Hippocampal formation (tissue), 2 donors: ENCODE results near the gene SLC2A4.

Source experiments
- DNase-seq, 2 donors: peaks; one replicate each; lab custom pipeline; 2025; lab: John Stamatoyannopoulos, UW

Gene SLC2A4

DNA sequence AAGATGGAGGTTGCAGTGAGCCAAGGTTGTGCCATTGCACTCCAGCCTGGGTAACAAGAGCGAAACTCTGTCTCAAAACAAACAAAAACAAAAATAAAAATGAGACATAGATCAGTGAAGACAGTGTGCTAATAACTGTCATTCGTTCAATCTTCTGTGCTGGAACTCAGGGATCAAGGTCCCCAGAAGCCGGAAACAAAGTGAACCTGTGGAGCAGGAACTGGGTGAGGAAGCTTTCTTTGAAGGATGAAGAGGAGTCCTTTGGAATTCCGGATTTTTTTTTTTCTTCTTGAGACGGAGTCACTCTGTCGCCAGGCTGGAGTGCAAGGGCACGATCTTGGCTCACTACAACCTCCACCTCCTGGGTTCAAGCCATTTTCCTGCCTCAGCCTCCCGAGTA, 2.1 kb upstream of the SLC2A4 start:
- no peak for DNase-seq

DNA sequence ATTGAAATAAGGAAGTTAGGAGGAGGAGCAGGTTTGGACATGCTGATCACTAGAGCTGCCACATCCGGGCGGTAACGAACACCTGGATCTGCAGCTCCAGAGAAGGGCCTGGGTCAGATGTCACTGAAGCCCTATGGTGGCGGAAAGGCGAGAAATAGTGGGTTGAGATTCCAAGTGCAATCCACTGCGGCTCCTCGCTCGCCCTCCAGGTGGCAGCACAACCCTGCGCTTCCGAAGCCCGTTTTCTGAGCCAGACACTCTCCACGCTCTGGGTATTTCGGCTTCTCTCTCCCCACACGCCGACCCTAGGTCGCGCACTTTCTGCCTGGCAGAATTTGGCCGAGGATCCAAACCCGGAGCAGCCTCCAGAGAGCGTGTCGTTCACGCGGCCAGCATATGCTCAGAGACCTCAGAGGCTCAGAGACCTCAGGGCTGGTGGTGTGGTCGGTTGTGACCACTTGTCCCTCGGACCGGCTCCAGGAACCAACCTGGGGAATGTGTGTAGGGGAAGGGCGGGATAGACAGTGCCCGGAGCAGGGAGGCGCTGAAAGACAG, 922 bp upstream of the SLC2A4 start:
- peak; percentile 58 to 66 for DNase-seq

DNA sequence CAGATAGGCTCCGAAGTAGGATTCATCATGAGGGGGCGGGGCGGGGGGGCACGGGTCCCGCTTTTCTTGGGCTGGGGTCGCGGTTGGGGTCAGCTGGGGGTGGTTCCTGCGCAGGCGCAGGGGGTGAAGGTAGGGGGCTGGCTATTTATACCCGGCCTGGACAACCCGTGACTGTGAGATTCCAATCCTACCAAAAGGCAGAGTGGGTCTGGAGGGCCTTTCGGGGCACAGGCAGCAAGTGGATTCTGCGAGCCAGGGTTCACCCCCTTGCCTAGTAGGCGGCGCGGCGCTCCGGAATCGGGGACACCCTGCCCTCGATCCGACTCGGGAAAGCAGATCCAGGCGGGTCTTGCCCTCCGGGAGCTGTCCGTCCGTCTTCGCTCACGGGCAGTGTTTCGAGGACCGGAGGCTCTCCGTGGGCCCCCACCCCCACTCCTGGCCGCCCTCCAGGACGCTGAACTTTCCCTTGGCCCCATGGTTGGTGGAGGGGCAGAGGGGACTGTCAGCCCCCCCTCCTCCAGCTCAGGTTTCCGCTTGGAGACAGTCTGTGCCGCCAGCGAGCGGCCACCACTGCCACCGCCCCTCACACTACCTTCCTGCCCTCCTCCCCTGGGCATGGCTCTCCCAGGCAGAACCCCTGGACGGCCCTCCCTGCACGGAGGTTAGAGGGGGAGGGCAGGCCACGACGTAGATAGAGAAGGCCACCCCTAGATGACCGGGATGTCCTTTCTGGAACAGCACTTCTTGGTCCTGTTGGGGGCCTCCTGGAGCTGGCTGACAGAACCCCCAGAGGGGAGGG, 634 bp downstream of the SLC2A4 start:
- no peak for DNase-seq

DNA sequence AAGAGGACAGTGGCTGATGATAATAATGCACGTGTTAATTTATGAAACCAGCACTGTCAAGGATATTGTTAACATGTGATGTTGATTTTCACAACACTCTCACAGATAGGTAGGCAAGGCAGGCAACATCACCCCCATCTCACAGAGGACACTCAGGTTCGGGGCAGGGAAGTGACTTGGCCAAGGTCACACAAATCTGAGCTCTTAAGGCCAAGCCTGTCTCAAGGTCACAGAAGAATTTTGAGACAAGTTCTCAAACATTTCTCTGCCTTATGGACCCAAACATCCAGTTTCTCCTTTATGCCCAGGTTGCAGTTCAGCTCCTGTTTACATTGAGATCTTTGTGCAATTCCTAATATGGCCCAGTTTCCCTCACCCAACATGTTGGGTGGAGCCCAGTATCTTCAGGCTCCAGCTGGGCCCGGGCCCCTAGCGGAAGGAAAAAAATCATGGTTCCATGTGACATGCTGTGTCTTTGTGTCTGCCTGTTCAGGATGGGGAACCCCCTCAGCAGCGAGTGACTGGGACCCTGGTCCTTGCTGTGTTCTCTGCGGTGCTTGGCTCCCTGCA, 1.3 kb downstream of the SLC2A4 start:
- no peak for DNase-seq

DNA sequence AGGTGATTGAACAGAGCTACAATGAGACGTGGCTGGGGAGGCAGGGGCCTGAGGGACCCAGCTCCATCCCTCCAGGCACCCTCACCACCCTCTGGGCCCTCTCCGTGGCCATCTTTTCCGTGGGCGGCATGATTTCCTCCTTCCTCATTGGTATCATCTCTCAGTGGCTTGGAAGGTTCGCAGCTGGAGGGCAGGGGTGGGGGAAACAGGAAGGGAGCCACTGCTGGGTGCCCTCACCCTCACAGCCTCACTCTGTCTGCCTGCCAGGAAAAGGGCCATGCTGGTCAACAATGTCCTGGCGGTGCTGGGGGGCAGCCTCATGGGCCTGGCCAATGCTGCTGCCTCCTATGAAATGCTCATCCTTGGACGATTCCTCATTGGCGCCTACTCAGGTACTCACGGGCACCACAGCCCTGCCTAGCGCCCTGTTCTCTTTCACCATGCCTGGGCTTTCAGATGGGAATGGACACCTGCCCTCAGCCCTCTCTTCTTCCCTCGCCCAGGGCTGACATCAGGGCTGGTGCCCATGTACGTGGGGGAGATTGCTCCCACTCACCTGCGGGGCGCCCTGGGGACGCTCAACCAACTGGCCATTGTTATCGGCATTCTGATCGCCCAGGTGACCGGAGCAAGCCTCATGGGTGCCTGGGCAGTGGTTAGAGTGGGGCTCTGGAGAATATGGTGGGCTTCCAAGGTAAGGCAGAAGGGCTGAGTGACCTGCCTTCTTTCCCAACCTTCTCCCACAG, 2.1 kb downstream of the SLC2A4 start:
- DNase-seq, result no peak

DNA sequence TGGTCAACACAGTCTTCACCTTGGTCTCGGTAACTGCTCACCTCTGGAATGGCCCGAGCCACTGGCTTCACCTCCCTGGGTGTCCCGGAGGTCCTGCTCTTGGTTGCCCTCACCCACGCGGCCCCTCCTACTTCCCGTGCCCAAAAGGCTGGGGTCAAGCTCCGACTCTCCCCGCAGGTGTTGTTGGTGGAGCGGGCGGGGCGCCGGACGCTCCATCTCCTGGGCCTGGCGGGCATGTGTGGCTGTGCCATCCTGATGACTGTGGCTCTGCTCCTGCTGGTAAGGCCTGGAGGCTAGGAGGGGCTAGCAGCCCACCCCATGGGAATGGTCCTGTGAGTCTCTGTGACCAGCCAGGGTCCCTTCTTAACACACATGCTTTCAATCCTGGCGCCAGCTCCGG, 3.4 kb downstream of the SLC2A4 start:
- DNase-seq, result no peak

DNA sequence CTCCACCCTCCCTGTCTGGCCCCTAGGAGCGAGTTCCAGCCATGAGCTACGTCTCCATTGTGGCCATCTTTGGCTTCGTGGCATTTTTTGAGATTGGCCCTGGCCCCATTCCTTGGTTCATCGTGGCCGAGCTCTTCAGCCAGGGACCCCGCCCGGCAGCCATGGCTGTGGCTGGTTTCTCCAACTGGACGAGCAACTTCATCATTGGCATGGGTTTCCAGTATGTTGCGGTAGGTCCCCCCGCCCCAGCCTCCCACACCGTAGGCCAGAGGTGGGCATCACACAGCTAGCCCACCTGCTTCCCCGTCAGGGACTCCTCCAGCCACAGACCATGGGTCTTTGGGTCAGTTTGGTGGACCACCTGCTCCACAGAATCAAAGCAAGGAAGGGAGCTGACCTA, 4.2 kb downstream of the SLC2A4 start:
- no peak for DNase-seq

DNA sequence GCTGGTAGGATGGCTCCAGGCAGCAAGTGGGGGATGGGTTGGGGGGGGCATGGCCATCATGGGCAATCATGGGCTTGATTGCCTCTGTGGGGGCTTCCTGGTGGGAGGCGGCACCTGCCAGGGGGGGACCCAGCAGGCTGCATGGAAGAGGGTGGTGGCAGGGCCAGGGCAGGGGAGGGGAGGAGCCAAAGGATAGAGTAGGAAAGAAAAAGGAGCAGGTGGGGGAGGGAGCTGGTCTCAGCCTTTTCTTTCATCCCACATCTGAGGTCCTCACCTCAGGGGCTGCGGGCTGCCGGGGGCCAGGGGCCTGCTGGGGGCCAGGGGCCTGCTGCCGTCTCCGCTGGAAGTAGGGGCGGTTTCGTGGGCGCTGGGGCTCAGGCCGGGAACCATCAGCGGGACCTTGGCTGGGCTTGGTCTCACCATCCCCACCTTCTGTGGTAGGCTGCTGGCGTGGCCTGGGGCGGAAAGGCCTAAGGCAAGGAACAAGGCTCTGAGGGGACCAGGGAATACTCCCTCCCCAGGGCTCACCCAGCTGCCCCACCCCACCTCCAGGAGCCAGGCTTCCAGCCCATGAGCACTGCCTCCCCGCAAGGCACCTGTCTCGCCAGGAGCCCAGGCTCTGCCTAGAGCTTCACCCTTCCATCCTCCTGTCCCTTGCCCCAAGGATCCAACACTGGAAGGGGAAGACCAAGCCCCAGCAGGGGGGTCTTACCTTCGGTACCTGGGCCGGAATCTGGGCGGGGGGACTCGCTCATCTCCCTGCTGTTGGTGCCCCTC, 7.9 kb downstream of the SLC2A4 start:
- DNase-seq, result no peak

DNA sequence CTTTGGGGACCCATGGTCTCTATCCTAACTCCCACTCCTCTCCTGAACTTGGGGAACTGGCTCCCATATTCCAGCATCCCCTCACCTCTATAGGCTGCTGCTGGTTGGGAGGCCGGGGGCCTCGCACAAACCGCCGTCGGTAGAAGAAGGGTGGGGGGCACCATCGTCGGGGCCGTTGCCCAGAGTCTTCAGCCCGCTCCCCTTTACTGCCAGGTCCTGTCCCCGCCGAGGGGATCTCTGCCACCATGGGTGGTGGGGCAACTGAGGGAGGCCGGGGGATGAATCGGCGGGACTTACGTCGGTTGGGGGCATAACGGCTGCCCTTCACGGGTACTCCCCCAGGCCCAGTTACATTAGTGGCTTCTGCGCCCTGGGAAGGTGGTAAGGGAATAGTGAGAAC, 8.6 kb downstream of the SLC2A4 start:
- DNase-seq, result no peak

DNA sequence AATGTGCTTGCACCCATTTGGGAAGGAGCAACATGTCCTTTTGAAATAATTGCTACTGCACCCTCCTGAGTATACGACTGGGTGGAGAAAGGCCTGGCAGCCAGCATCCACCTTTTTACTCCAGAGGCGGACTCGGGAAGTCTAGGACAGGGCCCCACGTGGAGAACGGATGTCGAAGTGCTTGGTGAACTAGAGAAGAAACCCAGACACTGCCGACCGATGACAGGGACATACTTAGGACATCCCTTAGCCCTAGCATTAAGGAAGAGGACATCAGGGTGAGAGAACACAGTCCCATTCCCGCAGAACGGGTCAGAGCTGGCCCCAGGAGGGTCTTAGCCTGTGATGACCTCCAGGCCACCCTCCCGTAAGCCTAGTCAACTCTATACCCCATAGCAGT, 9.2 kb downstream of the SLC2A4 start:
- no peak for DNase-seq

DNA sequence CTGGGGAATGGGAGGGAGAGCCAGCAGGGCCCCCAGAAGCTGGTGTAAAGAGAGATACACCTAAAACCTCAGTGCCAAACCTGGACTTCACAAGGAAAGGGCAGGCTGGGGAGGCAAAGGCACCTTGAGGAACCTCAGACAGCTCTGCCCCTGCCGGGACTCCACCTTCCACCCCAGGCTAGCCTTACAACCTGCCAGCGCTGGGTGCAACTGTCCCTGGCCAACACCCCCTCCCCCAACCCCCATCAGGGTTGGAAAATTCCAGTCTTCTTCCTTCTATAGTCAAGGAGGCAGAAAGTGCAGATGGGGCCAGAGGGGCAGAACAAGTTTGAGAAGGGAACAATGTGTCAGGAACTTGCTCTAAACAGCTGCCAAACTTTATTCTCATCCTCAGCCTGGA, 10.7 kb downstream of the SLC2A4 start:
- no peak for DNase-seq

DNA sequence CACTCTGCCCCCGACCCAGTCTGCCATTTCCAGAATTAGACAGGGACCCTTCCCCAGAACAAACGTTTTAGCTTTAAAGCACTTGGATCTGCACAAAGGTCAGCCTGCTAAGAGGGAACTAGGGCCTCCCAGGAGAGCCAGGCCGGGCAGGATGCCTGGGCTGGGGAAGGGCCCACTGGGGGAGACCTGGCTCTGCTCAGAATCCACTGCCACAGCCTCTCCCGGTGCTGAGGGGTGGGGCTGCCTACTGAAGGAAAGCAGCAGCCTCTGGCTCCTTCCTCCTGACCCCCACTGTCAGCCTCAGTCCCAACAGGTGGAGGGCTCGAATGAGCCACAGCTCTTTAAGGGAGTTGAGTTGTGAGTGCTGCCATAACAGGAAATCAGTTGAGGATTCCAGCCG, 11.2 kb downstream of the SLC2A4 start:
- no peak for DNase-seq

DNA sequence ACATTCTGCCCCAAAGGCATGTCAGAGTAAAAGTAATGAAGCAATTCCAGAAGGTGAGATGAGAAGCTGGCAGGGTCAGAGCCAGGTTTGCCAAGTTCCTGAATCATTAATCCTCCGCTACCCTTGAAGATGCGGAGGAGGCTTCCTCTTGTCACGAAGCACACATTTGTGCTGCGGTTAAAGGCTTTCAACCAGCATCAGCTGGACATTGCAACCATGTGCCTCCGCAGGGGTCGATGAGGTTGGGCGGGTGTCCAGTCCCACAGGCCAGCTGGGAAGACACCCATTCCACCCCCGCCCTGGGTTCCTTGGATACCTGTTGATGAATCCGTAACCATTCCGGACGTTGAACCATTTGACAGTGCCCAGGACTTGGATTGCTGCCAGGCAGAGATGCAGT, 11.6 kb downstream of the SLC2A4 start:
- DNase-seq, result no peak

DNA sequence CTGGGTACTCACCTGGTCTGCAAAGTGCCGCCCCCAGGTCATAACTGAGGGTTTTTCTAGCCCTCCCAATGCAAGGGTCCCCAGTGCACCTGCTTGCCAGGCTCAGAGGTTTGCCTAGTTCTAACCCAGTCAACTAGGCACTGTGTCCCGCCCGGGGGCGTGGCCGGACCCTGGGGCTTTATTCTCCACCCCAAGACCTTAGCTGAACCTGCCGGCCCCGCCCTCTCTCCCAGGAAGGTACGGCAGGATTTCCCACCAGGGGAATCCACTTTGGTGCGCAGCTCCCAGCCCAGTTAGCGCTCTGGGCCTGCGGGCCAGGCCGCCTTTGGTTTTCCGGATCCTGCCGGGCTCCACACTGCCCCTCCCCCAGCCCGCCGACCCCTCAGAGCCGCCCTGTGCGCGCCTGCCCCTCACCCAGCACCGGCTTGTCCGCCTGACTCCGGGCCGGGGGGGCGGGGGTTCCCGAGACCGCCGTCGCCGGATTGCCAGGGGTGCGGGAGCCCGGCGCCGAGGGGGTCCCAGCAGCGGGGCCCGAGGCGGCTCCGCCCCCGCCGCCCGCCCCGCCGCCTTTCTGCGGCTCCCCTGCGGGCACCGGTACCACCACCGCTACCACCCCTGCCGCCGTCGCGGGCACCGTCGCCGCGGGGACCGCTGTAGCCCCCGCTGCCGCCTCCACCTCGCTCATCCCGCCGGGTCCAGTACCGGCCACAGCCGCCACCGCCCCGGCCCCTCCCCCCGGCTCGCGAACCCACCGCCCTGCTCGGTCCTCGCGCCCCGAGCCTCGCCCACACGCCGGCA, 12.5 kb downstream of the SLC2A4 start:
- DNase-seq, result no peak

DNA sequence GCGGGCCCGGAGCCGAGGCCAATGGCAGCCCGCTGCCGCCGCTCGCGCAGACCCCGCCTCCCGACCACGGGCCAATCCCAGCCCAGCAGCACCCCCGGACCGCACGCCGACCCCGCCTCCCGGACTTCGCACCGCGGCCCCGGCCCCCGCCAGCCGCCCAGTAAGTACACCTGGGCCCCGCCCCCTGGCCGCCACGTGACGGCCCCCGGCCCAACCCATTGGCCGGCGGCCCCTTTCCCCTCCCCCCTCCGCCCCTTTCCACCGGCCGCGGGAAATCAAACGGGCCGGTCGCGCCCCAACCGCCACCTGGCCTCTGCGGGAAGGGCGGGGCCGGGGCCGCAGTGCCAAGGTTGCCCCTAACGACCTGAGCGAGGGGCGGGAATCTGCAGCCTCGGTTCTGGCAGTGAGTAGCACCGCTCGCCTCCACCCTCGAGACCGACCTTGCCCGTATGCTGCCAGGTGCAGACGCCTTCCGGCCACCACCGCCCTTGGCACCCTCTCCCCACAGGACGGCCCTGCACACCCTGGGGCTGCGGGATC, 13.2 kb downstream of the SLC2A4 start, which contains the start of gene YBX2:
Gene YBX2 (minus strand): TSS at position 26 of the 540 bp plus-strand sequence. CDS start 139 bp downstream, outside the sequence.
- DNase-seq, result no peak

DNA sequence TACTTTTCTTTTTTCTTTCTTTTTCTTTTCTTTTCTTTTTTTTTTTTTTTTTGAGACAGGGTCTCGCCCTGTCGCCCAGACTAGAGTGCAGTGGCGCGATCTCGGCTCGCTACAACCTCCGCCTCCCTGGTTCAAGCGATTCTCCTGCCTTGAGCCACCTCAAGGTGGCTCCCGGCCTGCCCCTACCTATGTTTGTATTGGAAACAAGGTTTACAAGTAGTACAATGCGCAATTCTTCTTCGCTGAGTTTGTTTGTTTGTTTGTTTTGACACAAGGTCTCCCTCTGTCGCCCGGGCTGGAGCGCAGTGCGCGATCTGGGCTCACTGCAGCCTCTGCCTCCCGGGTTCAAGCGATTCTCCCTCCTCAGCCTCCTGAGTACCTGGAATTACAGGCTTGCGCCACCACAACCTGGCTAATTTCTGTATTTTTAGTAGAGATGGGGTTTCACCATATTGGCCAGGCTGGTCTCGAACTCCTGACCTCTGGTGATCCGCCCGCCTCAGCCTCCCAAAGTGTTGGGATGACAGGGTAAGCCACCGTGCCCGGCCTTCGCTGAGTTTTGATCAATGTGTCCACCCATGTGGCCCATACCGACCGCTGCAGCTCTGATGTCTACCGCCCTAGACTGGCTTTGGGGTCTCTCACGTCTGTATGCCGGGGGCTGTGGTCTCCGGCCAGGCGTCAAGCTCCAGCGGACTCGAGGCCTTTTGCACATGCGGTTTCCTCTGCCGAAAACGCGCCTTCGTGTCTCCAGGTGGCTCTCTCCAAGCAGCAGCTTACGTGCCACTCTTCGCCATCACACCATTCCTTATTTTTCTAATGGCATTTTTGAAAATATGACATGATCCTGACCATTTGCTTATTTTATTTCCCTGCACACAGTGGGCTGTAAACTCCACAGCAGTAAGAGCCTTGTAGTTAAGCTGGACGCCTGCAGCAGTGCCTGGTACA, 14.0 kb downstream of the SLC2A4 start:
- DNase-seq, result no peak

DNA sequence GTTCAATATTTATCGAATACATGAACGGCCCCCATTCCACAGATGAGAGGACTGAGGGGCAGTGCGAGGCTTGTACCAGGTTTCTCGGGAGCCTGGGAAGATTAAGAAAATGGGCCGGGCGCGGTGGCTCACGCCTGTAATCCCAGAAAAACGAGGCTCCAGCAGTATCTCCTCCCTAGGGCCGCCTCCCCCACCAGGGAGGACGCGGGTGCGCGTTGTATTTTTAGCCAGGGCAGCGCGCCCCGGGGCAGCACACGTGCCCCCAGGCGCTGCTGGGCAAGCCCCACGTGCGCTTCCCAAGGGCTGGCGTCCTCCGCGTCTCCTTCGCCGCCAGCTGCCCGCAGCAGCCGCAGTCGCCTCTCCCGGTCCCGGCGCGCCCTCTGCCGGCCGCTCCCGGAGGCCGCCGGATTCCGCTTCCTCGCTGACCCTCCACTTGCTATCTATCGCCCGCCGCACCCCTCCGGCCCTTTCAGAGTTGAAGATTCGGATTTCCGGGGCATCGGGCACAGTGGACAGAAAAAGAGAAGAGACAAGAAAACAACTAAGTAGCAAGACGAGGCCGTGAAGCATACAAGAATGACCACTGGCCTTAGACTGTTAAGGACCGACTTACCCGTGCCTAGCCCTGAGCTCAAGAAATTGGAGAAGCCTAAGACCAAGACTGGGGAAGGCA, 14.8 kb downstream of the SLC2A4 start:
- DNase-seq, result peak; percentile 61 to 72

DNA sequence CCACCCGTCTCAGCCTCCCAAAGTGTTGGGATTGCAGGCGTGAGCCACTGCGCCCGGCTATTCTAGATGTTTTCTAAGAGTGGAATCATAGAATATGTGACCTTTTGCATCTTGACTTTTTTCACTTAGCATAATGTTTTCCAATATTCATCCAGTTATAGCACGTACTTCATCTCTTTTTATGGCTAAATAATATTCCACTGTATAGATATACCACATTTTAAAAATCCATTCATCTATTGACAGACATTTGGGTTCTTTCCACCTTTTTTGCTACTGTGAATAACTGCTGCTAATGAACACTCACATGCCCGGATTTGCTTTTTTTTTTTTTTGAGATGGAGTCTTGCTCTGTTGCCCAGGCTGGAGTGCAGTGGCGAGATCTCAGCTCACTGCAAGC, 22.7 kb downstream of the SLC2A4 start:
- DNase-seq, result no peak
